IPS-NIHi11 (cell line): Measurements from ENCODE around the gene THAP7.

ENCODE experiments used
- DNase-seq: peaks from one replicate; pipeline ENCODE4 v3.0.0; 2012; ENCODE audit warnings: mixed read lengths, low spot score

THAP7 gene

GRCh38 chr22:20964090-20964798 is 37.7 kb downstream of the THAP7 start:
- no peak for DNase-seq

GRCh38 chr22:20963201-20964052 is 38.5 kb downstream of the THAP7 start:
- DNase-seq = no peak

GRCh38 chr22:20962491-20962945 is 39.4 kb downstream of the THAP7 start:
- DNase-seq = no peak

- DNase-seq = no peak
Observed at GRCh38 chr22:20960609-20961008, 41.3 kb downstream of the THAP7 start.

- DNase-seq = no peak
Observed at GRCh38 chr22:20959578-20960461, 42.1 kb downstream of the THAP7 start.

GRCh38 chr22:20957683-20958431 is 44.1 kb downstream of the THAP7 start:
- DNase-seq = peak; percentile 59

- DNase-seq = no peak
Observed at GRCh38 chr22:20957102-20957682, 44.7 kb downstream of the THAP7 start.

GRCh38 chr22:20956258-20957101 is 45.4 kb downstream of the THAP7 start:
- DNase-seq = peak; percentile 64

- no peak for DNase-seq
Observed at GRCh38 chr22:20955548-20955947, 46.4 kb downstream of the THAP7 start.

- no peak for DNase-seq
Observed at GRCh38 chr22:20953668-20954500, 48.0 kb downstream of the THAP7 start.

GRCh38 chr22:20953342-20953608 is 48.6 kb downstream of the THAP7 start:
- no peak for DNase-seq

GRCh38 chr22:20952544-20953341 is 49.2 kb downstream of the THAP7 start:
- DNase-seq = no peak

- DNase-seq = no peak
Observed at GRCh38 chr22:20951932-20952380, 50.0 kb downstream of the THAP7 start.

- no peak for DNase-seq
Observed at GRCh38 chr22:20951151-20951931, 50.6 kb downstream of the THAP7 start.

- no peak for DNase-seq
Observed at GRCh38 chr22:20949698-20950183, 52.2 kb downstream of the THAP7 start.
